NOMO-1 treated with dmso at 0.1 percent for 144 hours (cell line): Measurements from ENCODE around the gene FHOD1.

Experiments used
- DNase-seq: peaks from one replicate; lab custom pipeline; 2025; ENCODE audit not compliant: unreplicated experiment; lab: John Stamatoyannopoulos, UW

FHOD1 gene

DNA sequence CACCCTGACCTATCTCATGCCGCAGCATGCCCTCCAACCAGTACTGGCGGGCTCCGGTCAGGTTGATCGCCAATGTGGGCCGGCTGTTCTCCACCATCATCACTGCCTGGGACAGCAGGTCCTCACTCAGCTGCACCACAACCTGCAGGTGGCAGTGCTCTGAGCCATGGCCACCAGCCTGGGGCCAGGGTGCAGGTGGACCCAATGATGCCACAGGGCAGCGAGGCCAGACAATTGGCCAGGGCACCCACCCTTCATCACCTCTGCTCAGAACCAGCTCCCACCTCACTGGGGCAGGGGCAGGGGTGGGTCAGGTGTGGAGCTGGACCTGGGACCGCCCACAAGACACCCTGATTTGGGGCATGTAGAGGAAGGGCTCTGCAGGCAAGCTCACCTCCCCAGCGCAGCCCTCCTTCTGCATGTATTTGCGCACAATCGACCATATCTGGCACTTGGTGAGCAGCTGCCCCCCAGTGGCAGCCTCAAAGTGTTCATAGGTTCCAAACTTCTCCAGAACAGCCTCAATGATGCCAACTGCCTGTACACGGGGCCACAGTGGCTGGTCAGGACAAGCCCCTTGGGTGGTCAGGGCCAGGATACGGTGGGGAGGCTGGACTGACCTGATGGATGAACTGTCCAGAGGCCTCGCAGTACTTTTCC lies 67.7 kb downstream of the FHOD1 start:
- DNase-seq: no peak
